HepG2 (cell line): ENCODE results near the gene GSDME. TPM values are rescaled to one million over a fixed set of nuclear protein-coding genes. Genes with fewer than 3 reads are reported as not detected.

Experiments used
- ARID5B ChIP-seq: IDR thresholded peaks from 2 replicates; pipeline ENCODE4 v1.4.0; 2020; ENCODE audit warnings: mild to moderate bottlenecking, missing genetic modification reagents
- CREBL2 ChIP-seq: sonication (generic); formaldehyde crosslinking; IDR thresholded peaks from 2 replicates; pipeline ENCODE4 v1.8.1; 2023; ENCODE audit warnings: missing genetic modification reagents, mild to moderate bottlenecking, borderline replicate concordance
- DNMT1 ChIP-seq: sonication (generic); formaldehyde crosslinking; IDR thresholded peaks from 2 replicates; pipeline ENCODE4 v1.5.1; 2020; ENCODE audit warnings: mild to moderate bottlenecking, missing genetic modification reagents
- EEA1 ChIP-seq: sonication (generic); formaldehyde crosslinking; IDR thresholded peaks from 2 replicates; pipeline ENCODE4 v1.5.1; 2020; ENCODE audit warnings: mild to moderate bottlenecking, missing genetic modification reagents, borderline replicate concordance
- ETV6 ChIP-seq: sonication (generic); formaldehyde crosslinking; conservative IDR thresholded peaks from 2 replicates; pipeline ENCODE4 v1.4.0; 2020; ENCODE audit warnings: missing genetic modification reagents
- FOXM1 ChIP-seq: sonication (generic); formaldehyde crosslinking; IDR thresholded peaks from 2 replicates; pipeline ENCODE4 v1.5.0; 2020; ENCODE audit warnings: missing genetic modification reagents
- GABPB1 ChIP-seq: IDR thresholded peaks from 2 replicates; pipeline ENCODE4 v1.6.1; 2016; ENCODE audit warnings: mild to moderate bottlenecking, missing genetic modification reagents, moderate library complexity, missing compliant biosample characterization
- GATAD2A ChIP-seq: IDR thresholded peaks from 2 replicates; pipeline ENCODE4 v1.6.1; 2016
- HOMEZ ChIP-seq: IDR thresholded peaks from 2 replicates; pipeline ENCODE4 v1.6.1; 2016; ENCODE audit warnings: low read depth
- NR3C1 ChIP-seq: sonication (generic); formaldehyde crosslinking; IDR thresholded peaks from 2 replicates; pipeline ENCODE4 v1.4.0; 2020; ENCODE audit warnings: missing genetic modification reagents
- SIN3B ChIP-seq: fragments of 150-350 bp; IDR thresholded peaks from 2 replicates; pipeline ENCODE4 v1.6.1; 2014; ENCODE audit warnings: low read length
- SMC3 ChIP-seq: IDR thresholded peaks from 2 replicates; pipeline ENCODE4 v1.6.1; 2011; ENCODE audit warnings: low read length, improper control_type of control experiment
- TBP ChIP-seq: sonication (generic); formaldehyde crosslinking; IDR thresholded peaks from 2 replicates; pipeline ENCODE4 v1.5.0; 2020; ENCODE audit warnings: missing genetic modification reagents
- TBX2 ChIP-seq: sonication (generic); formaldehyde crosslinking; IDR thresholded peaks from 2 replicates; pipeline ENCODE4 v1.5.0; 2020; ENCODE audit warnings: missing genetic modification reagents, mild to moderate bottlenecking, borderline replicate concordance
- YY1 ChIP-seq: IDR thresholded peaks from 2 replicates; pipeline ENCODE4 v1.6.1; 2011; ENCODE audit warnings: low read length, low read depth, moderate library complexity, mild to moderate bottlenecking; ENCODE audit not compliant: insufficient read depth, insufficient replicate concordance
- ZBTB20 ChIP-seq: sonication (generic); formaldehyde crosslinking; IDR thresholded peaks from 2 replicates; pipeline ENCODE4 v1.8.1; 2023; ENCODE audit warnings: missing genetic modification reagents, low read depth, mild to moderate bottlenecking, borderline replicate concordance
- ZFY ChIP-seq: sonication (generic); formaldehyde crosslinking; IDR thresholded peaks from 2 replicates; pipeline ENCODE4 v1.4.0; 2020; ENCODE audit warnings: missing genetic modification reagents
- ZNF136 ChIP-seq: sonication (generic); formaldehyde crosslinking; IDR thresholded peaks from 2 replicates; pipeline ENCODE4 v1.8.1; 2022; ENCODE audit warnings: low read depth, mild to moderate bottlenecking, moderate library complexity, missing genetic modification reagents
- ZNF484 ChIP-seq: sonication (generic); formaldehyde crosslinking; IDR thresholded peaks from 2 replicates; pipeline ENCODE4 v1.5.1; 2020; ENCODE audit warnings: mild to moderate bottlenecking, low read depth, missing genetic modification reagents, borderline replicate concordance
- ZNF569 ChIP-seq: sonication (generic); formaldehyde crosslinking; IDR thresholded peaks from 2 replicates; pipeline ENCODE4 v1.5.0; 2020; ENCODE audit warnings: mild to moderate bottlenecking, missing genetic modification reagents, moderate library complexity, borderline replicate concordance
- ZNF672 ChIP-seq: sonication (generic); formaldehyde crosslinking; IDR thresholded peaks from 2 replicates; pipeline ENCODE4 v1.8.1; 2022; ENCODE audit warnings: missing genetic modification reagents
- polyA plus RNA-seq, 8 experiments: library from polyadenylated mRNA; depleted of rRNA in 3 of 8; stranded (reverse) in 7 of 8; unstranded in 1 of 8; fragments of >200 nt; fragmentation: Illumina TruSeq in 4 of 8; extraction: Trizol in 4 of 8; gene quantifications; 2 replicates each; pipeline versions ENCODE4 v1.2.1 to v1.2.3, GENCODE V29; 2011 to 2016; ENCODE audit warnings: low read depth in 4 of 8, missing spikeins in 1 of 8, mixed read lengths in 1 of 8; ENCODE audit not compliant: insufficient read depth in 1 of 8
- total RNA-seq, 5 experiments: library from RNA; depleted of rRNA; stranded (reverse); fragments of >200 nt; fragmentation: Illumina TruSeq; extraction: Trizol; gene quantifications; 2 replicates each; pipeline ENCODE4 v1.2.3, GENCODE V29; 2016; ENCODE audit warnings: low read depth in 1 of 5
- TF ChIP-seq, protein P1 (sequence below): sonication (generic); formaldehyde crosslinking; IDR thresholded peaks from 2 replicates; pipeline ENCODE4 v1.5.0; 2020; ENCODE audit warnings: missing genetic modification reagents
- TF ChIP-seq, protein P2 (sequence below): sonication (generic); formaldehyde crosslinking; IDR thresholded peaks from 2 replicates; pipeline ENCODE4 v1.4.0; 2020; ENCODE audit warnings: mild to moderate bottlenecking, low read depth, missing genetic modification reagents

GSDME gene
- total and polyA plus RNA-seq, 2 of the 13 experiments (the other 11 are each of a cell fraction or from before 2014, with no cell fraction given), result 19.2 to 28.2 TPM

- TF ChIP-seq, protein P1, sequence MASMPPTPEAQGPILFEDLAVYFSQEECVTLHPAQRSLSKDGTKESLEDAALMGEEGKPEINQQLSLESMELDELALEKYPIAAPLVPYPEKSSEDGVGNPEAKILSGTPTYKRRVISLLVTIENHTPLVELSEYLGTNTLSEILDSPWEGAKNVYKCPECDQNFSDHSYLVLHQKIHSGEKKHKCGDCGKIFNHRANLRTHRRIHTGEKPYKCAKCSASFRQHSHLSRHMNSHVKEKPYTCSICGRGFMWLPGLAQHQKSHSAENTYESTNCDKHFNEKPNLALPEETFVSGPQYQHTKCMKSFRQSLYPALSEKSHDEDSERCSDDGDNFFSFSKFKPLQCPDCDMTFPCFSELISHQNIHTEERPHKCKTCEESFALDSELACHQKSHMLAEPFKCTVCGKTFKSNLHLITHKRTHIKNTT (CRISPR knock-in tag), result no peak
- TF ChIP-seq YY1 (no peak), DNMT1 (no peak), NR3C1 (CRISPR knock-in tag) (no peak), GABPB1 (CRISPR knock-in tag) (no peak), ETV6 (CRISPR knock-in tag) (no peak), CREBL2 (CRISPR knock-in tag) (no peak), TBP (CRISPR knock-in tag) (no peak), ZNF569 (CRISPR knock-in tag) (no peak), GATAD2A (CRISPR knock-in tag) (0 out of 2 replicates have a peak, but pooled peaks have one; percentile 28), HOMEZ (CRISPR knock-in tag) (no peak), EEA1 (CRISPR knock-in tag) (no peak), SIN3B (no peak), ZBTB20 (CRISPR knock-in tag) (no peak), ZNF136 (CRISPR knock-in tag) (no peak), ZNF672 (CRISPR knock-in tag) (no peak), ARID5B (CRISPR knock-in tag) (peak; percentile 46), ZFY (CRISPR knock-in tag) (peak; percentile 25; the same call in 1 of the 2 replicates), FOXM1 (no peak), SMC3 (0 out of 2 replicates have a peak, but pooled peaks have one; percentile 17), ZNF484 (no peak), TBX2 (CRISPR knock-in tag) (0 out of 2 replicates have a peak, but pooled peaks have one; percentile 30)
- TF ChIP-seq, protein P2, sequence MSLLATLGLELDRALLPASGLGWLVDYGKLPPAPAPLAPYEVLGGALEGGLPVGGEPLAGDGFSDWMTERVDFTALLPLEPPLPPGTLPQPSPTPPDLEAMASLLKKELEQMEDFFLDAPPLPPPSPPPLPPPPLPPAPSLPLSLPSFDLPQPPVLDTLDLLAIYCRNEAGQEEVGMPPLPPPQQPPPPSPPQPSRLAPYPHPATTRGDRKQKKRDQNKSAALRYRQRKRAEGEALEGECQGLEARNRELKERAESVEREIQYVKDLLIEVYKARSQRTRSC (CRISPR knock-in tag), result no peak
Measured at GRCh38 chr7:24701261-24702235, 55.7 kb downstream of the GSDME start (continued).
